GM12878 (cell line): ENCODE measurements around the gene GPC6. TPM values are rescaled to one million over a fixed set of nuclear protein-coding genes. Genes with fewer than 3 reads are reported as not detected.

Experiments used
- ATAC-seq: fragments of 200-7000 bp; cut with Tn5 transposase; 3 replicates; pipeline ENCODE4 v1.9.1; 2020; ENCODE audit warnings: mild to moderate bottlenecking, moderate library complexity
- BruUV-seq: library from RNA; stranded (reverse); fragments of 400-500 nt; replicated peaks from 2 replicates; lab custom pipeline; 2021; lab: Mats Ljungman, UMichigan
- CTCF ChIA-PET: fragments of 300-600 bp; sonication (Branson Sonifier 250); formaldehyde crosslinking; extraction: SDS; loops from one replicate; lab custom pipeline; 2021; ENCODE audit warnings: inconsistent platforms; lab: Yijun Ruan, JAX
- POLR2A ChIA-PET: fragments of 350-600 bp; formaldehyde crosslinking; extraction: SDS; loops from one replicate; lab custom pipeline; 2021; ENCODE audit warnings: inconsistent platforms; lab: Charles Lee
- RAD21 ChIA-PET: fragments of 300-600 bp; sonication (Branson Sonifier 250); formaldehyde crosslinking; loops from one replicate; lab custom pipeline; 2023; ENCODE audit warnings: antibody characterized with exemption; ENCODE audit not compliant: unreplicated experiment; lab: Charles Lee
- SMC1A ChIA-PET: fragments of 300-600 bp; sonication (Branson Sonifier 250); formaldehyde crosslinking; loops from one replicate; lab custom pipeline; 2023; ENCODE audit not compliant: unreplicated experiment, uncharacterized antibody; lab: Charles Lee
- DNase-seq: peaks from one replicate; pipeline ENCODE4 v3.0.0-alpha.2; 2011; ENCODE audit warnings: low read depth, low spot score
- FAIRE-seq: peaks from 3 replicates; lab custom pipeline; 2011; peaks lifted over from hg19 to GRCh38; lab: Jason Lieb, UNC
- H2AFZ ChIP-seq: 2 replicates; pipeline ENCODE4 v1.6.0; 2011; ENCODE audit warnings: low read depth, low read length, control low read depth; ENCODE audit not compliant: control insufficient read depth
- H3K27ac ChIP-seq: 2 replicates; pipeline ENCODE4 v1.5.1; 2011; ENCODE audit warnings: control low read depth; ENCODE audit not compliant: control insufficient read depth, insufficient read depth
- H3K27me3 ChIP-seq, 2 experiments: replicated peaks in 1 of 2; 2 replicates each; pipeline versions ENCODE4 v1.6.0 to v1.6.1; 2011; ENCODE audit warnings: low read length in 1 of 2; ENCODE audit not compliant: control insufficient read depth in 2 of 2, insufficient read depth in 2 of 2
- H3K36me3 ChIP-seq, 2 experiments: 2 replicates each; pipeline ENCODE4 v1.5.1; 2011; ENCODE audit warnings: low read length in 1 of 2; ENCODE audit not compliant: control insufficient read depth in 2 of 2, insufficient read depth in 2 of 2
- H3K4me1 ChIP-seq: 2 replicates; pipeline ENCODE4 v1.6.1; 2011; ENCODE audit warnings: mild to moderate bottlenecking, low read length, moderate library complexity, mixed read lengths; ENCODE audit not compliant: control insufficient read depth, insufficient read depth
- H3K4me2 ChIP-seq: 2 replicates; pipeline ENCODE4 v1.6.0; 2011; ENCODE audit warnings: control low read depth; ENCODE audit not compliant: control insufficient read depth, insufficient read depth
- H3K4me3 ChIP-seq: fragments of 200-600 bp; sonication (generic); 2 replicates; pipeline ENCODE4 v1.5.1; 2016
- H3K79me2 ChIP-seq: 2 replicates; pipeline ENCODE4 v1.6.0; 2011; ENCODE audit warnings: low read length; ENCODE audit not compliant: control insufficient read depth, insufficient read depth
- H3K9ac ChIP-seq: 2 replicates; pipeline ENCODE4 v1.8.0; 2011; ENCODE audit warnings: low read length, control low read depth, mixed read lengths; ENCODE audit not compliant: control insufficient read depth, insufficient read depth
- H3K9me3 ChIP-seq: replicated peaks from 3 replicates; pipeline ENCODE4 v1.5.1; 2011; ENCODE audit warnings: mild to moderate bottlenecking, low read length; ENCODE audit not compliant: control insufficient read depth, insufficient read depth
- H4K20me1 ChIP-seq: 2 replicates; pipeline ENCODE4 v1.6.0; 2011; ENCODE audit not compliant: control insufficient read depth, insufficient read depth
- BMI1 ChIP-seq: fragments of 450-650 bp; IDR thresholded peaks from 2 replicates; pipeline ENCODE4 v1.6.1; 2016; ENCODE audit warnings: mild to moderate bottlenecking, moderate library complexity, borderline replicate concordance
- BRCA1 ChIP-seq: IDR thresholded peaks from 2 replicates; pipeline ENCODE4 v1.6.1; 2011; ENCODE audit warnings: low read depth, low read length, improper control_type of control experiment
- ETV6 ChIP-seq, 2 experiments: fragments of 450-650 bp in 1 of 2; IDR thresholded peaks in 1 of 2; conservative IDR thresholded peaks in 1 of 2; 2 replicates each; pipeline ENCODE4 v1.6.1; 2014; ENCODE audit warnings: antibody characterized with exemption in 1 of 2, borderline replicate concordance in 1 of 2, low read depth in 1 of 2, mild to moderate bottlenecking in 1 of 2, moderate library complexity in 1 of 2
- NFXL1 ChIP-seq: fragments of 450-650 bp; IDR thresholded peaks from 2 replicates; pipeline ENCODE4 v1.6.1; 2017; ENCODE audit warnings: antibody characterized with exemption, mild to moderate bottlenecking, borderline replicate concordance
- WGBS: methylation state at CpG from one replicate; pipeline ENCODE4 v1.1.6; 2016; ENCODE audit warnings: low lambda C conversion rate; ENCODE audit not compliant: insufficient replicate concordance, insufficient coverage; ENCODE audit errors: missing lambda C conversion rate; 5-methylcytosine and 5-hydroxymethylcytosine counted together
- in situ Hi-C: fragments of 300-500 bp; cut with MboI; formaldehyde crosslinking; loops from 9 replicates; pipeline ENCODE4 v1.14.3; 2018; ENCODE audit warnings: mixed read lengths
- intact Hi-C: fragments of 100-400 bp; cut with micrococcal nuclease; formaldehyde crosslinking; loops from one replicate; pipeline ENCODE4 v1.14.2; 2022; ENCODE audit not compliant: unreplicated experiment
- polyA plus RNA-seq, 11 experiments: library from polyadenylated mRNA; depleted of rRNA in 4 of 11; unstranded in 6 of 11; stranded (reverse) in 5 of 11; fragments of >200 nt; fragmentation: Nextera tagmentation in 4 of 11; fragmentation: Illumina TruSeq in 1 of 11; extraction: Ambion mirVana in 4 of 11; extraction: Trizol in 1 of 11; gene quantifications; 1 replicate in 1 of 11; 2 replicates in 10 of 11; pipeline versions ENCODE4 v1.2.1 to v1.2.3, GENCODE V29; 2011 to 2016; ENCODE audit warnings: inconsistent platforms in 2 of 11, missing spikeins in 2 of 11, low read depth in 1 of 11
- total RNA-seq, 4 experiments: library from RNA; depleted of rRNA in 3 of 4; stranded (reverse); fragments of >200 nt in 3 of 4; fragmentation: Illumina TruSeq in 1 of 4; extraction: Trizol in 1 of 4; gene quantifications; 2 replicates each; pipeline versions ENCODE4 v1.2.1 to v1.2.3, GENCODE V29; 2013 to 2021
- TF ChIP-seq, protein P1 (sequence below): fragments of 450-650 bp; IDR thresholded peaks from 2 replicates; pipeline ENCODE4 v1.6.1; 2017; ENCODE audit warnings: mild to moderate bottlenecking
- TF ChIP-seq, protein P2 (sequence below): IDR thresholded peaks from 2 replicates; pipeline ENCODE4 v1.6.1; 2011; ENCODE audit warnings: low read depth, mild to moderate bottlenecking, low read length, moderate library complexity, borderline replicate concordance; ENCODE audit errors: extremely low read depth

GPC6 gene
- total and polyA plus RNA-seq, 10 of the 15 experiments (the other 5 are each of a cell fraction or from before 2014, with no cell fraction given), result 0.03 to 0.04 (median 0.03) TPM; not detected in 7

DNA sequence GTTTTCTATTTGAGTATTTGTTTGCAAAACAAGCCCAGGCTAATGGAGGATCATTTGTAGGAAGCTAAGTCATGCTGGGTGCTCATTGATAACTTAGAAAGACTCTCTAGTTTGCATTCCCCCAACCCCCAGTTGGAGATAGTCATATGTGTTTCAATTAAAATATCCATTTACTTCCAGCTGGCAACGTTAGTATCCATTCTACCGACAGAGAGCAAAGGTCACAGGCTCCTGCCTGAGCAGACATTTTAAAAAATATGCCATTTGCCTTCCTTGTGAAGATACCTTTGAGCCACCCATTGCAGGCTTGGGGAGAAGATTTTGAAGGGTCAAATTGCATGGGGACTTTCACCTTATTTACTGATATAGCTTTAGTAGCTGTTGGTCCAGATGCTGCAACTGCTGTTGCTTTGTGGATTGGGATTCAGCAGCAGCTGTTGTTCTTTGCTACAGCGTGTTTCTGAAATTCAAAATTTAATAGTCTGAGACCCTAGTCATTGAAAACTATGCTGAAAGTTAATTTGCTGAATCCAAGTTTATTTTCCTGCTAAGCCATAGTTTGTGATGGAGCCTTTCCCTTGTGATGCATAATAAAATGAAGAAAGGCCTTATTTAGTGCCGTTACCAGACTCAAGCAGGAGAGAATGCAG, 335.1 kb downstream of the GPC6 start:
- ChIA-PET POLR2A (no interaction called here), CTCF (no interaction called here), RAD21 (no interaction called here), SMC1A (no interaction called here)
- no TSS peak for BruUV-seq
- Histone ChIP-seq H3K27me3 (no peaks in the 10 kb centered on the region), H3K79me2 (no peaks in the 10 kb centered on the region), H3K9ac (no peak overlapping the region), H3K27ac (no peak overlapping the region), H3K4me2 (no peak overlapping the region), H4K20me1 (no peaks in the 10 kb centered on the region), H3K36me3 (no peaks in the 10 kb centered on the region), H3K4me1 (no peaks in the 10 kb centered on the region), H2AFZ (no peak overlapping the region), H3K4me3 (no peak overlapping the region), H3K9me3 (no peaks in the 10 kb centered on the region)
- FAIRE-seq, result no peak
- 18% methylated on average over 4 of the region's 4 CpGs for WGBS
- no peak for DNase-seq
- ATAC-seq, result no peak
- intact Hi-C loops (no loop called here), in situ Hi-C loops (no loop called here)
- TF ChIP-seq ETV6 (conservative IDR thresholded peaks at IDR 0.05 in 1 of 2, IDR thresholded peaks at IDR 0.05 in 1 of 2; ENCODE audit: borderline replicate concordance in 1 of 2, low read depth in 1 of 2) (no peak), BMI1 (no peak), BRCA1 (no peak), NFXL1 (no peak)
- TF ChIP-seq, protein P1, sequence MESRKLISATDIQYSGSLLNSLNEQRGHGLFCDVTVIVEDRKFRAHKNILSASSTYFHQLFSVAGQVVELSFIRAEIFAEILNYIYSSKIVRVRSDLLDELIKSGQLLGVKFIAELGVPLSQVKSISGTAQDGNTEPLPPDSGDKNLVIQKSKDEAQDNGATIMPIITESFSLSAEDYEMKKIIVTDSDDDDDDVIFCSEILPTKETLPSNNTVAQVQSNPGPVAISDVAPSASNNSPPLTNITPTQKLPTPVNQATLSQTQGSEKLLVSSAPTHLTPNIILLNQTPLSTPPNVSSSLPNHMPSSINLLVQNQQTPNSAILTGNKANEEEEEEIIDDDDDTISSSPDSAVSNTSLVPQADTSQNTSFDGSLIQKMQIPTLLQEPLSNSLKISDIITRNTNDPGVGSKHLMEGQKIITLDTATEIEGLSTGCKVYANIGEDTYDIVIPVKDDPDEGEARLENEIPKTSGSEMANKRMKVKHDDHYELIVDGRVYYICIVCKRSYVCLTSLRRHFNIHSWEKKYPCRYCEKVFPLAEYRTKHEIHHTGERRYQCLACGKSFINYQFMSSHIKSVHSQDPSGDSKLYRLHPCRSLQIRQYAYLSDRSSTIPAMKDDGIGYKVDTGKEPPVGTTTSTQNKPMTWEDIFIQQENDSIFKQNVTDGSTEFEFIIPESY, result no peak
- TF ChIP-seq, protein P2, sequence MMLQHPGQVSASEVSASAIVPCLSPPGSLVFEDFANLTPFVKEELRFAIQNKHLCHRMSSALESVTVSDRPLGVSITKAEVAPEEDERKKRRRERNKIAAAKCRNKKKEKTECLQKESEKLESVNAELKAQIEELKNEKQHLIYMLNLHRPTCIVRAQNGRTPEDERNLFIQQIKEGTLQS, result no peak
